Fibroblast of lung (primary cell): Measurements from ENCODE around the gene TYMS. TPM values are rescaled to one million over a fixed set of nuclear protein-coding genes. Genes with fewer than 3 reads are reported as not detected.

Experiments used
- DNase-seq, 2 donors: peaks; one replicate each; pipeline versions ENCODE4 v3.0.0 to v3.0.0-alpha.2; 2010; ENCODE audit warnings: low read depth in 2 of 2
- H2AFZ ChIP-seq: 2 replicates; pipeline ENCODE4 v1.5.1; 2012; ENCODE audit warnings: low read length, control low read depth, inconsistent platforms
- H3K27ac ChIP-seq: 2 replicates; pipeline ENCODE4 v1.5.1; 2011; ENCODE audit warnings: low read length, control low read depth; ENCODE audit not compliant: insufficient read depth
- H3K27me3 ChIP-seq: 2 replicates; pipeline ENCODE4 v1.5.1; 2011; ENCODE audit warnings: mild to moderate bottlenecking, low read length; ENCODE audit not compliant: control insufficient read depth, insufficient read depth
- H3K36me3 ChIP-seq: 2 replicates; pipeline ENCODE4 v1.5.1; 2011; ENCODE audit warnings: low read length; ENCODE audit not compliant: control insufficient read depth, insufficient read depth
- H3K4me1 ChIP-seq: 2 replicates; pipeline ENCODE4 v1.5.1; 2011; ENCODE audit warnings: low read length; ENCODE audit not compliant: control insufficient read depth, insufficient read depth; ENCODE audit errors: extremely low read depth
- H3K4me2 ChIP-seq: 2 replicates; pipeline ENCODE4 v1.5.1; 2011; ENCODE audit warnings: low read length, control low read depth; ENCODE audit not compliant: insufficient read depth; ENCODE audit errors: extremely low read depth
- H3K4me3 ChIP-seq, 4 experiments: fragments of 200-600 bp in 1 of 4; sonication (generic) in 1 of 4; replicated peaks in 1 of 4; 2 replicates each; pipeline ENCODE4 v1.5.1; 2011 to 2016; ENCODE audit warnings: low read length in 4 of 4, low read depth in 3 of 4, mild to moderate bottlenecking in 3 of 4, control low read depth in 2 of 4, inconsistent platforms in 1 of 4, mixed read lengths in 1 of 4; ENCODE audit not compliant: insufficient read depth in 1 of 4; ENCODE audit errors: control extremely low read depth in 1 of 4
- H3K79me2 ChIP-seq: 2 replicates; pipeline ENCODE4 v1.5.1; 2012; ENCODE audit warnings: mild to moderate bottlenecking, low read length, inconsistent platforms; ENCODE audit not compliant: control insufficient read depth, insufficient read depth
- H3K9ac ChIP-seq: 2 replicates; pipeline ENCODE4 v1.5.1; 2011; ENCODE audit warnings: mild to moderate bottlenecking, low read length, control low read depth; ENCODE audit not compliant: insufficient read depth
- H3K9me3 ChIP-seq: 2 replicates; pipeline ENCODE4 v1.5.1; 2012; ENCODE audit warnings: low read depth, low read length; ENCODE audit not compliant: control insufficient read depth, insufficient read depth
- H4K20me1 ChIP-seq: 2 replicates; pipeline ENCODE4 v1.5.1; 2011; ENCODE audit warnings: low read length; ENCODE audit not compliant: control insufficient read depth, insufficient read depth; ENCODE audit errors: extremely low read depth
- CTCF ChIP-seq, 2 donors: IDR thresholded peaks in 1 of 2; conservative IDR thresholded peaks in 1 of 2; 1 replicate in 1 of 2; 2 replicates in 1 of 2; pipeline ENCODE4 v1.5.1; 2011 to 2012; ENCODE audit warnings: low read length in 2 of 2, control low read depth in 1 of 2, inconsistent platforms in 1 of 2, low read depth in 1 of 2, mild to moderate bottlenecking in 1 of 2
- EZH2 ChIP-seq: IDR thresholded peaks from 2 replicates; pipeline ENCODE4 v1.5.1; 2012; ENCODE audit warnings: low read length, control low read depth, mild to moderate bottlenecking; ENCODE audit errors: missing control alignments
- polyA plus RNA-seq, 2 donors: library from polyadenylated mRNA; depleted of rRNA in 1 of 2; stranded (reverse) in 1 of 2; unstranded in 1 of 2; fragments of >200 nt; gene quantifications; 2 replicates each; pipeline ENCODE4 v1.2.1, GENCODE V29; 2011 to 2012; ENCODE audit warnings: missing spikeins in 1 of 2
- total RNA-seq: library from RNA; depleted of rRNA; stranded (reverse); fragments of >200 nt; gene quantifications from 2 replicates; pipeline ENCODE4 v1.2.1, GENCODE V29; 2014

TYMS gene
- total and polyA plus RNA-seq, 2 donors (not counting 1 experiment from before 2014, with no cell fraction given): 16.8 to 45.4 TPM

DNA sequence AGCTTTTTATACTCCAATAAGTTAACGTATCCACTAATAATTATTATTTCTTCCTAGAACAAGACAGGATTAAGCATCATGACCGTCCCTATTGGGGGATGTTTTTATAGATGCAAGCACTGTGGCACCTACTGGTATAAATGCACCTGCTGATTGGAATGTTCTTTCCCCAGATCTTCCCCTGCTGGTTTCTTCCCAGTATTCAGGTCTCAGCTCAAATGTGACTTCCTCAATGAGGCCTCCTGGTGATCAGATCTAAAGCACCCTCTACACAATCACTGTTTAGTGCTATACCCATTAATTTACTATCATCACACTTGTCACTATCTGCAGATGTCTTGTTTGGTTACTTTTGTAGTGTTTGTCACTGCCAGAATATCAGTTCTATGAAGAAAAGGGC lies 3.9 kb upstream of the TYMS start:
- no peak for TF ChIP-seq EZH2
- no peak for TF ChIP-seq CTCF (conservative IDR thresholded peaks at IDR 0.05 in 1 of 2, IDR thresholded peaks at IDR 0.05 in 1 of 2; ENCODE audit: low read depth in 1 of 2, low read length in 2 of 2)
- H3K4me2 ChIP-seq: no peak overlapping the region
- H3K79me2 ChIP-seq: peaks cover 2% of the 10 kb centered on the region
- no peak overlapping the region for H3K4me3 ChIP-seq
- no peaks in the 10 kb centered on the region for H3K4me1 ChIP-seq
- no peaks in the 10 kb centered on the region for H4K20me1 ChIP-seq
- no peak overlapping the region for H3K27ac ChIP-seq
- no peak overlapping the region for H2AFZ ChIP-seq
- no peak overlapping the region for H3K9ac ChIP-seq
- H3K9me3 ChIP-seq: no peaks in the 10 kb centered on the region
- no peaks in the 10 kb centered on the region for H3K27me3 ChIP-seq
- no peak for DNase-seq
- no peaks in the 10 kb centered on the region for H3K36me3 ChIP-seq

- peaks cover 10% of the 10 kb centered on the region for H3K79me2 ChIP-seq
- H3K27me3 ChIP-seq: no peaks in the 10 kb centered on the region
- no peak overlapping the region for H3K4me3 ChIP-seq
- TF ChIP-seq EZH2: no peak
- TF ChIP-seq CTCF (conservative IDR thresholded peaks at IDR 0.05 in 1 of 2, IDR thresholded peaks at IDR 0.05 in 1 of 2; ENCODE audit: low read depth in 1 of 2, low read length in 2 of 2): no peak
- no peaks in the 10 kb centered on the region for H4K20me1 ChIP-seq
- no peak overlapping the region for H3K27ac ChIP-seq
- H3K9ac ChIP-seq: no peak overlapping the region
- H2AFZ ChIP-seq: no peak overlapping the region
- no peaks in the 10 kb centered on the region for H3K4me1 ChIP-seq
- H3K4me2 ChIP-seq: no peak overlapping the region
- H3K9me3 ChIP-seq: no peaks in the 10 kb centered on the region
- no peak for DNase-seq
- H3K36me3 ChIP-seq: no peaks in the 10 kb centered on the region
Measured at GRCh38 chr18:654601-655000, 2.9 kb upstream of the TYMS start.

DNA sequence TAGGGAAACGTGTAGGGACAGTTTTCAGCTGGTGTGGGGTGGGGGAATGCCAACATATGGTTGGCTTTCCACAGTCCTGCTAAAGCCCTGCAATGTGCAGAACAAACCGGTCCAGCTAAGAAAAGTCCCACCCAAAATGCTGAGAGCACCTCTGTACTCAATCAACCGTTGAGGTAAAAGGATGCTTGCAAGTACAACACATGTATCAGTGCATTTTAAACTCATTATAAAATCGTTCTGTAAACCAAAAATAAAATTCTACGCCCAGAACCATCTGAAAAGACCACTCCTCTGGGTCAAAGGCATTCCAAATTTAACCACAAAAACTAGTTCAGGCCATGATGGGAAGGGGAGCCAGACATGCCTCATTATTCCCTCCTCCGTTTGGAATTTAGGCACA lies 2.0 kb upstream of the TYMS start:
- no peak overlapping the region for H3K9ac ChIP-seq
- no peaks in the 10 kb centered on the region for H3K4me1 ChIP-seq
- H3K36me3 ChIP-seq: no peaks in the 10 kb centered on the region
- no peak overlapping the region for H3K27ac ChIP-seq
- H3K4me3 ChIP-seq: no peak overlapping the region
- peaks cover 12% of the 10 kb centered on the region for H3K79me2 ChIP-seq
- no peaks in the 10 kb centered on the region for H3K27me3 ChIP-seq
- H3K4me2 ChIP-seq: no peak overlapping the region
- no peaks in the 10 kb centered on the region for H4K20me1 ChIP-seq
- no peak for TF ChIP-seq CTCF (conservative IDR thresholded peaks at IDR 0.05 in 1 of 2, IDR thresholded peaks at IDR 0.05 in 1 of 2; ENCODE audit: low read depth in 1 of 2, low read length in 2 of 2)
- no peak for TF ChIP-seq EZH2
- no peak overlapping the region for H2AFZ ChIP-seq
- no peak for DNase-seq
- no peaks in the 10 kb centered on the region for H3K9me3 ChIP-seq
